Activated CD8-positive, alpha-beta memory T cell treated with anti-CD3 and anti-CD28 coated beads, Interleukin-2, amount 50 U/mL, for 24 hours (primary cell): ENCODE data around the gene LCN6.

ENCODE experiments used
- DNase-seq: peaks from one replicate; pipeline ENCODE4 v3.0.0-alpha.2; 2020; ENCODE audit errors: extremely low read depth

LCN6 gene

DNA sequence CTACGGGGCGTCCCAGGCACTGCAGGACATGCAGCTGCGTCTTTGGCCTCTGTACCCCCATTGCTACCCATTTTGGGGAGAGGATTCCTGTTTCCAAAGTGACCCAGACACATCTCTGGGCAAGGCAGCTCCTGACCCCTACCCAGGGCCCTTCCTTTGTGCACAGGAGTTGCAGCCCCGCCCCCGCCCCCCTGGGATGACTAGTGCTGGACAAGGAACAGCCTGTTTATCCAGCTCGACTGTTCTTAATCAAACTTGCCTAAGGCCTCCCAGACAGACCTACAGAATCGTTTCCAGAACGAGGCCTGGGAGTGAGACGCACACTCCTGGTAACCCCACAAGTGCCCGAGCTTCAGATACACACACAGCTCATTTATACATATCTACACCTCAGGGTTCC is 22.7 kb downstream of the LCN6 start:
- DNase-seq = no peak

- DNase-seq = no peak
These were observed 23.6 kb downstream of the LCN6 start for GRCh38 chr9:136724772-136725171.

GRCh38 chr9:136723989-136724388 is 24.3 kb downstream of the LCN6 start:
- no peak for DNase-seq

- no peak for DNase-seq
These were observed 24.9 kb downstream of the LCN6 start for GRCh38 chr9:136723362-136723976.

GRCh38 chr9:136722969-136723356 is 25.4 kb downstream of the LCN6 start:
- no peak for DNase-seq

GRCh38 chr9:136722093-136722968 is 26.0 kb downstream of the LCN6 start:
- no peak for DNase-seq

- DNase-seq = no peak
These were observed 26.8 kb downstream of the LCN6 start for GRCh38 chr9:136721339-136722092.

DNA sequence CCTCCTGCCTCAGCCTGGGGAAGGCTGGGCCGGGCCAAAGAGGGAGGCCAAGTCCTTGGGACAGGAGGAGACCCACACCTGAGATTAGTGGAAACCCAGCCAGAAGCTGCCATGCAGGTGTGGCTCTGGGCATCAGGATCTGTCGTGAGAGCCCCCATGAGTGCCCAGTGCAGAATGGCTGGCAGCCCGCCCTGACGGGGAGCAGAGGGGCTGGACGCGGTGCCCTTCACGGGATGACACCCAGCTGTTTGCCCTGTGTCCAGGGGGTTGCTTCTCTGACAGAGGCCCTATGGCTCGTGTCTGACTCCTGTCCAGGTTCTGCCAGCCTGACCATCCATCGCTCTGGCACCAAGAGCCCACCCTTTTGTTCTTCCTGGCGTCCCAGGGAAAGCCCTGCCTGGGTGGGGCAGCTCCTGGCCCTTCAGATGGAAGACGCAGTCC is 27.4 kb downstream of the LCN6 start:
- no peak for DNase-seq

DNA sequence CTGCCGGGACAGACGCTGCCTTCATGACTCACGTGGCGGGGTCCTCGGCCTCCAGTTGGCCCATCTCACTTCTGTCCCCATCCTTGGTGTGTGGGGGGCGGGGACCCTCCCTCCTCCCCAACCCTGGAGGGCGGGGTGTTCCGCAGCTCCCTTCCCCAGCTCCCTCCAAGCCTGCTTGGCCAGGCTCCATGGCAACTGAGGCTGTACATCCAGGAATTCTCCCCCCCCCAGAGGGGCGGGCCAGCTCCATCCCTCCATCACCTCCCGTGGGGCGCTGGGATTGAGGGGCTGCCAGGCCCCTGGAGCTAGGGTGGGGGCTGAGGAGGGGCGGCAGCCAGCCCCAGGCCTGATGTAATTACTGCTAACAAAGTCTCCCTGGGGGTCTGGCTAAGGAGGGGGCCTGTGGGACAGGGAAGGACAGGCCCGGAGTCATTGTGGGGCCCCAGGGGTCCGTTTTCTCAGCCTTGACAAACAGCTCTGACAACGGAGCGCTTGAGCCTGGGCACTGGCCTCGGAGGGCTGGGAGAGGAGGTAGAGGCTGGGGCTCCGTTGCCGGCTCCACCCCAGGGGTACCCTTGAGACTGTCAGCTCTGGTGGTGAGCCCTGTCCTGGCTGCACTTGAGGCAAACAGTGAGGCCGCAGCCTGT is 28.0 kb downstream of the LCN6 start:
- DNase-seq = no peak

DNA sequence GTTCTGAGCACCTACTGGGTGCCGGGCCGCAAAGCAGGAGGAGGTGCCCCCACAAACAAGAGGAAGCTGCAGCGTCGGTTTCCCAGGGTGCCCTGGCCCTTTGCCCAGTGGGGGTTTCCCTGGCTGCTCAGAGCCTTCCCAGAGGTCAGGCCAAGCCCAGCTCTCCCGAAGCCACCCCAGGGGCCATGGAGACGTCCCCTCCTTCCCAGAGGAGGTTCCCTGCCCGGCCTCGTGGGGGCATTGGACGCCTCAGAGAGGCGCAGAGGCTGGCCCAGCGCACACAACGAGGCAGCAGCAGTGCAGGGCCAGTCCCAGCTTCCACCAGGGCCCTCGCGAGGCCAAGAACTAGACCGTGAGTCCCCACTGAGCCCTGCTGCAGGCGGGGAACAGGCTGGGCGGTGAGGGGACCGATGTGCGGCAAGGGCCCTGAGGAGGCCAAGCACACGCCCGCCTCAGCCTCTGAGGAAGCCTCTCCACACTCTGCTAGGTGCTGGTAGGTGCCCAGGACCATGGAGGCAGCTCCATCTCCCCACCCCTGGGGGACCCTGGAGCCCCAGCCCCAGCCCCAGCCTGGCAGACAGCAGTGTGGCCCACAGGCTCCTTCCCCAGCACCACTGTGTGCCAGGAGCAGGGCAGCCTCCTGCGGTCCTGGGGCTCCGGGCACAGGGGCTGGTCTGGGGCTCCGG is 29.0 kb downstream of the LCN6 start:
- DNase-seq = no peak

- DNase-seq = no peak
These were observed 29.8 kb downstream of the LCN6 start for GRCh38 chr9:136718345-136719194.

DNA sequence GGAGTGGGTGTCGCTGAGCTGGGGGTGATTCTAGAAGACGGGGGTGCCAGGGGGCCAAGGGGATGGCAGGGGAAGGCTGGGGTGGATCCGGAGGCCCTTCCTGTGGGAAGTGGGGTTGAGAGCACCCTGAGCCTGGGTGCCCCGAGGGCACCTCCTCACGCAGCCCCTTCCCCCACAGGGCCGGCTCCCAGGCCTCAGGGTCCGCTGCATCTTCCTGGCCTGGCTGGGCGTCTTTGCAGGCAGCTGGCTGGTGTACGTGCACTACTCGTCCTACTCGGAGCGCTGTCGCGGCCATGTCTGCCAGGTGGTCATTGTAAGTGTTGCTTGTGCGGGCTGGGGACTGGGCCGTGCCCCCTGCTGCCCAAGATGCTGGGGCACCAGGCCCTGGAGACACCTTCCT is 30.9 kb downstream of the LCN6 start:
- no peak for DNase-seq

DNA sequence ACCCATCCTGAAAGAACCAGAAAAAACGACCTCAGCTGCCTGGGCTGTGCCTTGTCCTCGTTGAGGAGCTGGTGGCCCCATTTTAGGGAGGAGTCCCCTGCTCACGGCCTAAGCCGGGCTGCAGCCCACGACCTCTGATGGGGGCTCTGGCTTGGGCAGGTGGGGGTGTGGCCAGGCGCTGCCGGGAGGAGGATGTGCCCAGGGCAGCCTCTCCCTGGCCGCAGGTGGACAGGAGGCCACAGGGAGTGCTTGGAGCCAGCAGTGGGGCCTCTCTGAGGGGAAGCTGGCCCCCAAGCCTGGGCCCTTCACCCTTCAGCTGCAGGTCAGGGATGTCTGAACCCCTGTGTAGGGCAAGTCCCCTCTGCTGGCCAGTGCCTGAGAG is 33.4 kb downstream of the LCN6 start:
- no peak for DNase-seq

DNA sequence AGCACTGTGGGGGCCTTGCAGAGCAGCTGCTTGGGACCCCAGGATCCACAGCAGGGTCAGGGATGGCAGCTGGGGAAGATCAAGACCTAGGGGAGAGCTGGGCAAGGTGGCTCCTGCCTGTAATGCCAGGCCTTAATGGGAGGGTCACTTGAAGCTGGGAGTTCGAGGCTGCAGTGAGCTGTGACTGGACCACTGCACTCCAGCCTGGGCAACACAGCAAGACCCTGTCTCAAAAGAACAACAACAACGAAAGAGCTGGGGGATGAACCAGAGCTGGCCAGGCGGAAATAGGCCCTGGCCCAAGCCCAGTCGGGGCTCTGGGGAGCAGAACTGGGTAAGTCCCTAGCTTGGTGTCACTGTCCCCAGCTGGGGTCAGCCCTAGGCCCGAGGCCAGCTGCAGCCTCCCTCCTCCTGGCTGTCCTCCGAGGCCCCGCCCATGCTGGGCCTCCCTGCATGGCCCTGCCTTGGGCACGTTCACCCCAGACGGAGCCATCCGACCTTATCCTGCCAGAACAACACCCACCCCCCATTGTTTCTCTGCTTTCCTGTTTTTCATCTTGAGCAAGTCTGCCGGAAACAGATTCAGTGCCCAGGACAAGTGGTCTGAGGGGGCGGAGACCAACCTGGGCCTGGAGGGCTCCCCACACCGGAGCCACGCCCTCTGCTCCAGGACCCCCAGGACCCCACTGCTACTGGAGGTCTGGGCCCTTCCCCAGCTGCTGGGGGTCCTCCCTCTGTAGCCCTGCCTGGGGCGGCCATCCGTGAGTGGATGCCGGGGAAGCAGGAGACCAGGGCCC is 34.0 kb downstream of the LCN6 start:
- no peak for DNase-seq

DNA sequence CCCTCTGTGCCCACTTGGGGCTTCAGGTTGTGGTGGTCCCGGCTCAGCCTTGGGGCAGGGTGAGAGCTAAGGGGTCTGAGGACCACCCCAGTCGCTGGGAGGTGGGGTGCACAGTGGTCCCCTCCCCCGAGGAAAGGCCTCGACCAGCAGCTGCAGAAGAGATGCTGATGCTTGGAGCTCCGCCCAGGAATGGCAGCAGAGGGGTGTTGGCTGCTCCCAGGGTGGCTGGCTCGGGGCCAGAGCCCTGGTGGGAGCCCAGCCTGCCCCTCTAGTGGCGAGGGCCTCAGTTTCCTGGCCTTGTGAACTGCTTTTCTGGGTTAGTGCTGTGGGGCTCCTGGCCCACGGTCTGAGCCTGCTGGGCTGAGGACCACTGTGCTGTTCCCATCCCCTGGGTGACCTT is 34.8 kb downstream of the LCN6 start:
- no peak for DNase-seq

DNA sequence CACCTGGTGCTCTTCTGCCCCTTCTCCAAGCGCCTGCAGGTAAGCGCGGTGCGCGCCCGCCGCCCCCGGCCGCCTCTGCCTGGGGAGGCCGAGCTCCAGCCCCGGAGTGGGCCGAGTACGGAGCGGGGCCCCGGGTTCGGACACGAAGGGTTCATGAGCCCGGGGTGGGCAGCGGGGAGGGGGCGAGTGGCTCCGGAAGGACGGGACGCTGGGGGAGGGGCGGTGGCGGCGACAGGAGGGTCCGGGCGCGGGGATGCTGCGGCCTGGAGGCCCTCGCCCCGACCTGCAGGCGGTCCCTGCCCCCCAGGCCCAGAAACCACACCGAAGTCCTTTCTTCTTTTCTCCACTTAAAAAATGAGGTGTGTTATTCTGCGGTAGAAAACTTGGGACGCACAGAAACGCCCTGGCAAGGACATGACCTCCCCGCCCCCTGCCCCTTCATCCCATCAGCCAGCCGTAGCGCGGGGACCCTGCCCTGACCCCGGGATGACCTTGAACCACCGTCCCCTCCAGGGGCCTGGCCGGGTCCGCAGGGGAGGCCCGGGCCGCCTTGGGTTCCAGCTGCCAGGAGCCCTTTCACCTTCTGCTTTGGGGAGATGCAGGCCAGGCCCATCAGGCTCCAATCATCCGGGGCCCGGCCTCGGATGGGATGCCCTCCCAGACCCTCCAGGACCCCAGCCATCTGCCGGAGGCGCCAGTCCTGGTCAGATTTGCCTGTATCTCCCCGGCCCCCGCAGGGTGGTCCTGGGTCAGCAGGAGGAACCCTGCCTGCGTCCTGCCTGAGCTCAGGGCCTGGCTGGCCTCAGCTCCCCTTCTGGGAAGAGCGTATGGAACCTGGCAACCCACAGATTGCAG is 35.4 kb downstream of the LCN6 start:
- DNase-seq = no peak

GRCh38 chr9:136711751-136712689 is 36.3 kb downstream of the LCN6 start, which contains the start of gene DIPK1B:
TSS of gene DIPK1B (plus strand) at chr9:136712572. CDS start at chr9:136712666, 94 bp downstream.
- no peak for DNase-seq
